ENCODE measurements around the gene CALN1. TPM values are rescaled to one million over a fixed set of nuclear protein-coding genes. Genes with fewer than 3 reads are reported as not detected.

The CALN1 gene
- polyA plus RNA-seq, 1 donor (not counting 4 experiments of a cell fraction or from before 2014, with no cell fraction given) = not detected

GRCh38 chr7:72309476-72309875 lies 102.7 kb downstream of the CALN1 start:
- Histone ChIP-seq H2AFZ (ENCODE audit: control insufficient read depth, low read length) (no peak overlapping the region), H3K36me3 (ENCODE audit: control insufficient read depth in 2 of 2, extremely low read depth in 1 of 2, insufficient read depth in 2 of 2, low read length in 2 of 2) (no peaks in the 10 kb centered on the region), H3K4me2 (ENCODE audit: control insufficient read depth, extremely low read depth, insufficient read depth, low read depth, low read length) (no peak overlapping the region), H4K20me1 (ENCODE audit: control insufficient read depth, extremely low read depth, insufficient read depth, low read length) (no peaks in the 10 kb centered on the region), H3K9ac (ENCODE audit: control insufficient read depth, extremely low read depth, insufficient read depth, low read length) (no peak overlapping the region), H3K9me3 (ENCODE audit: control insufficient read depth, low read depth, low read length) (no peaks in the 10 kb centered on the region), H3K27me3 (ENCODE audit: control insufficient read depth, extremely low read depth, insufficient read depth, low read length) (no peaks in the 10 kb centered on the region), H3K4me1 (ENCODE audit: control insufficient read depth, extremely low read depth, insufficient read depth, low read length) (no peaks in the 10 kb centered on the region), H3K27ac (ENCODE audit: control insufficient read depth, insufficient read depth, low read length) (no peak overlapping the region), H3K4me3 (ENCODE audit: control insufficient read depth in 2 of 3, extremely low read depth in 1 of 3, insufficient read depth in 2 of 3, low read depth in 1 of 3, low read length in 3 of 3) (no peak overlapping the region), H3K9me1 (ENCODE audit: control insufficient read depth, extremely low read depth, insufficient read depth, low read length) (no peaks in the 10 kb centered on the region), H3K79me2 (ENCODE audit: control insufficient read depth, insufficient read depth, low read length) (no peaks in the 10 kb centered on the region)
- dilution Hi-C loops (cut with MboI; ENCODE audit: extremely low pct_ligation_motif_present, low sequenced_read_pairs) = no loop called here
- TF ChIP-seq EZH2 (IDR thresholded peaks at IDR 0.05; ENCODE audit: low read length) = no peak
- no peak for TF ChIP-seq CTCF (optimal IDR thresholded peaks at IDR 0.05 in 1 of 3, IDR thresholded peaks at IDR 0.05 in 1 of 3, conservative IDR thresholded peaks at IDR 0.05 in 1 of 3; ENCODE audit: extremely low read depth in 1 of 3, insufficient read depth in 2 of 3, low read length in 3 of 3)
- no peak for DNase-seq (ENCODE audit: low read depth, low spot score)
- FAIRE-seq = no peak

- Histone ChIP-seq H3K9me3 (ENCODE audit: control insufficient read depth, low read depth, low read length) (no peaks in the 10 kb centered on the region), H2AFZ (ENCODE audit: control insufficient read depth, low read length) (no peak overlapping the region), H3K9me1 (ENCODE audit: control insufficient read depth, extremely low read depth, insufficient read depth, low read length) (no peaks in the 10 kb centered on the region), H3K36me3 (ENCODE audit: control insufficient read depth in 2 of 2, extremely low read depth in 1 of 2, insufficient read depth in 2 of 2, low read length in 2 of 2) (no peaks in the 10 kb centered on the region), H3K4me3 (ENCODE audit: control insufficient read depth in 2 of 3, extremely low read depth in 1 of 3, insufficient read depth in 2 of 3, low read depth in 1 of 3, low read length in 3 of 3) (no peak overlapping the region), H3K9ac (ENCODE audit: control insufficient read depth, extremely low read depth, insufficient read depth, low read length) (no peak overlapping the region), H3K27me3 (ENCODE audit: control insufficient read depth, extremely low read depth, insufficient read depth, low read length) (no peaks in the 10 kb centered on the region), H3K4me1 (ENCODE audit: control insufficient read depth, extremely low read depth, insufficient read depth, low read length) (no peaks in the 10 kb centered on the region), H3K27ac (ENCODE audit: control insufficient read depth, insufficient read depth, low read length) (no peak overlapping the region), H3K79me2 (ENCODE audit: control insufficient read depth, insufficient read depth, low read length) (no peaks in the 10 kb centered on the region), H4K20me1 (ENCODE audit: control insufficient read depth, extremely low read depth, insufficient read depth, low read length) (no peaks in the 10 kb centered on the region), H3K4me2 (ENCODE audit: control insufficient read depth, extremely low read depth, insufficient read depth, low read depth, low read length) (no peak overlapping the region)
- dilution Hi-C loops (cut with MboI; ENCODE audit: extremely low pct_ligation_motif_present, low sequenced_read_pairs) = no loop called here
- FAIRE-seq (no peak), DNase-seq (ENCODE audit: low read depth, low spot score) (no peak)
- TF ChIP-seq CTCF (optimal IDR thresholded peaks at IDR 0.05 in 1 of 3, IDR thresholded peaks at IDR 0.05 in 1 of 3, conservative IDR thresholded peaks at IDR 0.05 in 1 of 3; ENCODE audit: extremely low read depth in 1 of 3, insufficient read depth in 2 of 3, low read length in 3 of 3) = no peak
- TF ChIP-seq EZH2 (IDR thresholded peaks at IDR 0.05; ENCODE audit: low read length) = no peak
Measured at GRCh38 chr7:72308986-72309385, 103.2 kb downstream of the CALN1 start.
